ENCODE data around the gene KLHL22.
"Not testable (repeated sequence)": the region's sequence is repeated elsewhere in the genome, so short reads cannot be mapped to it uniquely, and the experiment has no call there.

The KLHL22 gene

GRCh38 chr22:20504293-20504922 lies 8.8 kb upstream of the KLHL22 start:
- DNase-seq (ENCODE audit: low read depth in 3 of 3), result not testable (repeated sequence)

- DNase-seq (ENCODE audit: low read depth in 3 of 3), result no peak
Observed at GRCh38 chr22:20503816-20504215, 8.2 kb upstream of the KLHL22 start.

- DNase-seq (ENCODE audit: low read depth in 3 of 3), result no peak
Observed at GRCh38 chr22:20499769-20500168, 4.2 kb upstream of the KLHL22 start.

- no peak for DNase-seq (ENCODE audit: low read depth in 3 of 3)
Observed at GRCh38 chr22:20498913-20499312, 3.3 kb upstream of the KLHL22 start.

- DNase-seq (ENCODE audit: low read depth in 3 of 3), result no peak
Observed at GRCh38 chr22:20497426-20497825, 1.8 kb upstream of the KLHL22 start.

- peak; percentile 76 to 92 (median 87) for DNase-seq (ENCODE audit: low read depth in 3 of 3)
Observed at GRCh38 chr22:20495861-20496681, 476 bp upstream of the KLHL22 start.

GRCh38 chr22:20491346-20491745 lies 4.2 kb downstream of the KLHL22 start:
- DNase-seq (ENCODE audit: low read depth in 3 of 3), result no peak

- DNase-seq (ENCODE audit: low read depth in 3 of 3), result no peak
Observed at GRCh38 chr22:20490941-20491307, 4.7 kb downstream of the KLHL22 start.

- DNase-seq (ENCODE audit: low read depth in 3 of 3), result no peak
Observed at GRCh38 chr22:20490183-20490940, 5.2 kb downstream of the KLHL22 start.

- DNase-seq (ENCODE audit: low read depth in 3 of 3), result no peak
Observed at GRCh38 chr22:20488946-20489345, 6.6 kb downstream of the KLHL22 start.

GRCh38 chr22:20487715-20488114 lies 7.9 kb downstream of the KLHL22 start:
- no peak for DNase-seq (ENCODE audit: low read depth in 3 of 3)

- no peak for DNase-seq (ENCODE audit: low read depth in 3 of 3)
Observed at GRCh38 chr22:20486229-20486628, 9.4 kb downstream of the KLHL22 start.

- no peak for DNase-seq (ENCODE audit: low read depth in 3 of 3)
Observed at GRCh38 chr22:20484948-20485683, 10.5 kb downstream of the KLHL22 start.

GRCh38 chr22:20483771-20484170 lies 11.8 kb downstream of the KLHL22 start:
- DNase-seq (ENCODE audit: low read depth in 3 of 3), result no peak

- not testable (repeated sequence) for DNase-seq (ENCODE audit: low read depth in 3 of 3)
Observed at GRCh38 chr22:20483143-20483506, 12.5 kb downstream of the KLHL22 start.

- no peak for DNase-seq (ENCODE audit: low read depth in 3 of 3)
Observed at GRCh38 chr22:20479612-20480196, 15.9 kb downstream of the KLHL22 start.

- DNase-seq (ENCODE audit: low read depth in 3 of 3), result not testable (repeated sequence)
Observed at GRCh38 chr22:20478059-20478458, 17.5 kb downstream of the KLHL22 start.

- DNase-seq (ENCODE audit: low read depth in 3 of 3), result not testable (repeated sequence)
Observed at GRCh38 chr22:20475569-20475968, 20.0 kb downstream of the KLHL22 start.

- no peak for DNase-seq (ENCODE audit: low read depth in 3 of 3)
Observed at GRCh38 chr22:20475115-20475436, 20.5 kb downstream of the KLHL22 start.

- DNase-seq (ENCODE audit: low read depth in 3 of 3), result no peak
Observed at GRCh38 chr22:20472629-20473442, 22.8 kb downstream of the KLHL22 start.

Measured in stimulated activated CD4-positive, alpha-beta T cell treated with anti-CD3 and anti-CD28 coated beads, TNF-alpha, amount 100 ng/mL, for 24 hours (primary cell).